Upper lobe of left lung (tissue), 4 donors: ENCODE measurements around the gene DENND5B.

ENCODE experiments used
- CTCF ChIP-seq, 6 experiments: fragments of 450-650 bp in 4 of 6; fragments of 200-600 bp in 2 of 6; sonication (generic) in 2 of 6; IDR thresholded peaks; one replicate each; pipeline ENCODE4 v1.5.1; 2016 to 2019; ENCODE audit warnings: antibody characterized with exemption in 6 of 6
- EP300 ChIP-seq, 4 donors: sonication (generic); formaldehyde crosslinking; IDR thresholded peaks; one replicate each; pipeline ENCODE4 v1.5.1; 2017; ENCODE audit warnings: antibody characterized with exemption in 4 of 4, control low read depth in 2 of 4

- TF ChIP-seq CTCF (IDR thresholded peaks at IDR 0.05) (no peak), EP300 (IDR thresholded peaks at IDR 0.05) (no peak)
Measured at GRCh38 chr12:31471823-31472222, 119.1 kb downstream of the DENND5B start.
